H1 (cell line): ENCODE results near the gene DPP8. TPM values are rescaled to one million over a fixed set of nuclear protein-coding genes. Genes with fewer than 3 reads are reported as not detected.

Experiments used
- BACH1 ChIP-seq: IDR thresholded peaks from 2 replicates; pipeline ENCODE4 v1.6.1; 2012; ENCODE audit warnings: low read length, improper control_type of control experiment
- CTBP2 ChIP-seq: IDR thresholded peaks from 2 replicates; pipeline ENCODE4 v1.7.0; 2011; ENCODE audit warnings: borderline replicate concordance, mild to moderate bottlenecking, moderate library complexity, mixed read lengths, low read length; ENCODE audit not compliant: insufficient read depth, insufficient read length
- GABPA ChIP-seq: IDR thresholded peaks from 2 replicates; pipeline ENCODE4 v1.6.1; 2011; ENCODE audit warnings: mild to moderate bottlenecking, low read length, moderate library complexity, borderline replicate concordance; ENCODE audit not compliant: insufficient read depth
- RXRA ChIP-seq: IDR thresholded peaks from 2 replicates; pipeline ENCODE4 v1.6.1; 2011; ENCODE audit warnings: low read depth, mild to moderate bottlenecking, low read length, moderate library complexity; ENCODE audit not compliant: insufficient read depth
- SP4 ChIP-seq: IDR thresholded peaks from 2 replicates; pipeline ENCODE4 v1.6.1; 2012; ENCODE audit warnings: low read length, inconsistent platforms
- SRF ChIP-seq: IDR thresholded peaks from 2 replicates; pipeline ENCODE4 v1.6.1; 2011; ENCODE audit warnings: mild to moderate bottlenecking, low read depth, low read length, moderate library complexity
- polyA plus RNA-seq, 7 experiments: library from polyadenylated mRNA; depleted of rRNA in 3 of 7; stranded (reverse) in 5 of 7; unstranded in 2 of 7; fragments of >200 nt in 5 of 7; fragments of 200-250 nt in 2 of 7; gene quantifications; 1 replicate in 5 of 7; 2 replicates in 1 of 7; 4 replicates in 1 of 7; pipeline versions ENCODE4 v1.2.1 to v1.2.3, GENCODE V29; 2011 to 2013; ENCODE audit warnings: missing spikeins in 2 of 7, mixed read lengths in 2 of 7
- total RNA-seq: library from RNA; stranded (reverse); fragmentation: NEBNext Ultra II Directional; extraction: Animal tissue kit (Norgen Biotek cat#: 25700); gene quantifications from 2 replicates; pipeline ENCODE4 v1.2.1, GENCODE V29; 2021
- TF ChIP-seq, protein P1 (sequence below): fragments of 300-600 bp; sonication (generic); IDR thresholded peaks from 2 replicates; pipeline ENCODE4 v1.7.1; 2012; ENCODE audit warnings: low read length, moderate library complexity, mild to moderate bottlenecking, inconsistent platforms; ENCODE audit not compliant: insufficient replicate concordance

Gene DPP8
- total and polyA plus RNA-seq, 2 of the 8 experiments (the other 6 are each of a cell fraction or from before 2014, with no cell fraction given): 9.9 to 26.0 TPM

GRCh38 chr15:65412556-65412955, 104.9 kb downstream of the DPP8 start (continued):
- TF ChIP-seq, protein P1, sequence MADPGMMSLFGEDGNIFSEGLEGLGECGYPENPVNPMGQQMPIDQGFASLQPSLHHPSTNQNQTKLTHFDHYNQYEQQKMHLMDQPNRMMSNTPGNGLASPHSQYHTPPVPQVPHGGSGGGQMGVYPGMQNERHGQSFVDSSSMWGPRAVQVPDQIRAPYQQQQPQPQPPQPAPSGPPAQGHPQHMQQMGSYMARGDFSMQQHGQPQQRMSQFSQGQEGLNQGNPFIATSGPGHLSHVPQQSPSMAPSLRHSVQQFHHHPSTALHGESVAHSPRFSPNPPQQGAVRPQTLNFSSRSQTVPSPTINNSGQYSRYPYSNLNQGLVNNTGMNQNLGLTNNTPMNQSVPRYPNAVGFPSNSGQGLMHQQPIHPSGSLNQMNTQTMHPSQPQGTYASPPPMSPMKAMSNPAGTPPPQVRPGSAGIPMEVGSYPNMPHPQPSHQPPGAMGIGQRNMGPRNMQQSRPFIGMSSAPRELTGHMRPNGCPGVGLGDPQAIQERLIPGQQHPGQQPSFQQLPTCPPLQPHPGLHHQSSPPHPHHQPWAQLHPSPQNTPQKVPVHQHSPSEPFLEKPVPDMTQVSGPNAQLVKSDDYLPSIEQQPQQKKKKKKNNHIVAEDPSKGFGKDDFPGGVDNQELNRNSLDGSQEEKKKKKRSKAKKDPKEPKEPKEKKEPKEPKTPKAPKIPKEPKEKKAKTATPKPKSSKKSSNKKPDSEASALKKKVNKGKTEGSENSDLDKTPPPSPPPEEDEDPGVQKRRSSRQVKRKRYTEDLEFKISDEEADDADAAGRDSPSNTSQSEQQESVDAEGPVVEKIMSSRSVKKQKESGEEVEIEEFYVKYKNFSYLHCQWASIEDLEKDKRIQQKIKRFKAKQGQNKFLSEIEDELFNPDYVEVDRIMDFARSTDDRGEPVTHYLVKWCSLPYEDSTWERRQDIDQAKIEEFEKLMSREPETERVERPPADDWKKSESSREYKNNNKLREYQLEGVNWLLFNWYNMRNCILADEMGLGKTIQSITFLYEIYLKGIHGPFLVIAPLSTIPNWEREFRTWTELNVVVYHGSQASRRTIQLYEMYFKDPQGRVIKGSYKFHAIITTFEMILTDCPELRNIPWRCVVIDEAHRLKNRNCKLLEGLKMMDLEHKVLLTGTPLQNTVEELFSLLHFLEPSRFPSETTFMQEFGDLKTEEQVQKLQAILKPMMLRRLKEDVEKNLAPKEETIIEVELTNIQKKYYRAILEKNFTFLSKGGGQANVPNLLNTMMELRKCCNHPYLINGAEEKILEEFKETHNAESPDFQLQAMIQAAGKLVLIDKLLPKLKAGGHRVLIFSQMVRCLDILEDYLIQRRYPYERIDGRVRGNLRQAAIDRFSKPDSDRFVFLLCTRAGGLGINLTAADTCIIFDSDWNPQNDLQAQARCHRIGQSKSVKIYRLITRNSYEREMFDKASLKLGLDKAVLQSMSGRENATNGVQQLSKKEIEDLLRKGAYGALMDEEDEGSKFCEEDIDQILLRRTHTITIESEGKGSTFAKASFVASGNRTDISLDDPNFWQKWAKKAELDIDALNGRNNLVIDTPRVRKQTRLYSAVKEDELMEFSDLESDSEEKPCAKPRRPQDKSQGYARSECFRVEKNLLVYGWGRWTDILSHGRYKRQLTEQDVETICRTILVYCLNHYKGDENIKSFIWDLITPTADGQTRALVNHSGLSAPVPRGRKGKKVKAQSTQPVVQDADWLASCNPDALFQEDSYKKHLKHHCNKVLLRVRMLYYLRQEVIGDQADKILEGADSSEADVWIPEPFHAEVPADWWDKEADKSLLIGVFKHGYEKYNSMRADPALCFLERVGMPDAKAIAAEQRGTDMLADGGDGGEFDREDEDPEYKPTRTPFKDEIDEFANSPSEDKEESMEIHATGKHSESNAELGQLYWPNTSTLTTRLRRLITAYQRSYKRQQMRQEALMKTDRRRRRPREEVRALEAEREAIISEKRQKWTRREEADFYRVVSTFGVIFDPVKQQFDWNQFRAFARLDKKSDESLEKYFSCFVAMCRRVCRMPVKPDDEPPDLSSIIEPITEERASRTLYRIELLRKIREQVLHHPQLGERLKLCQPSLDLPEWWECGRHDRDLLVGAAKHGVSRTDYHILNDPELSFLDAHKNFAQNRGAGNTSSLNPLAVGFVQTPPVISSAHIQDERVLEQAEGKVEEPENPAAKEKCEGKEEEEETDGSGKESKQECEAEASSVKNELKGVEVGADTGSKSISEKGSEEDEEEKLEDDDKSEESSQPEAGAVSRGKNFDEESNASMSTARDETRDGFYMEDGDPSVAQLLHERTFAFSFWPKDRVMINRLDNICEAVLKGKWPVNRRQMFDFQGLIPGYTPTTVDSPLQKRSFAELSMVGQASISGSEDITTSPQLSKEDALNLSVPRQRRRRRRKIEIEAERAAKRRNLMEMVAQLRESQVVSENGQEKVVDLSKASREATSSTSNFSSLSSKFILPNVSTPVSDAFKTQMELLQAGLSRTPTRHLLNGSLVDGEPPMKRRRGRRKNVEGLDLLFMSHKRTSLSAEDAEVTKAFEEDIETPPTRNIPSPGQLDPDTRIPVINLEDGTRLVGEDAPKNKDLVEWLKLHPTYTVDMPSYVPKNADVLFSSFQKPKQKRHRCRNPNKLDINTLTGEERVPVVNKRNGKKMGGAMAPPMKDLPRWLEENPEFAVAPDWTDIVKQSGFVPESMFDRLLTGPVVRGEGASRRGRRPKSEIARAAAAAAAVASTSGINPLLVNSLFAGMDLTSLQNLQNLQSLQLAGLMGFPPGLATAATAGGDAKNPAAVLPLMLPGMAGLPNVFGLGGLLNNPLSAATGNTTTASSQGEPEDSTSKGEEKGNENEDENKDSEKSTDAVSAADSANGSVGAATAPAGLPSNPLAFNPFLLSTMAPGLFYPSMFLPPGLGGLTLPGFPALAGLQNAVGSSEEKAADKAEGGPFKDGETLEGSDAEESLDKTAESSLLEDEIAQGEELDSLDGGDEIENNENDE: no peak
- TF ChIP-seq SP4 (no peak), GABPA (no peak), RXRA (no peak), SRF (no peak), CTBP2 (no peak), BACH1 (no peak)
